GM21529 (cell line): ENCODE measurements around the gene GRID1.
A peak's percentile ranks its signal among the peaks of the same experiment; 100 is the strongest.

Experiments
- ATAC-seq: cut with Tn5 transposase; IDR thresholded peaks from one replicate; pipeline ENCODE4 v1.9.1; 2021; ENCODE audit not compliant: unreplicated experiment

GRID1 gene

GRCh38 chr10:85600026-85600743 is 766.4 kb downstream of the GRID1 start:
- ATAC-seq: no peak

- ATAC-seq: peak; percentile 29
Observed at GRCh38 chr10:85599081-85599480, 767.5 kb downstream of the GRID1 start.

- peak; percentile 68 for ATAC-seq
Observed at GRCh38 chr10:85598646-85599045, 767.9 kb downstream of the GRID1 start.

- no peak for ATAC-seq
Observed at GRCh38 chr10:85597006-85597405, 769.6 kb downstream of the GRID1 start.

GRCh38 chr10:85596389-85596788 is 770.2 kb downstream of the GRID1 start:
- ATAC-seq: no peak

GRCh38 chr10:85594239-85594638 is 772.4 kb downstream of the GRID1 start:
- no peak for ATAC-seq

GRCh38 chr10:85593226-85593772 is 773.3 kb downstream of the GRID1 start:
- no peak for ATAC-seq

GRCh38 chr10:85581371-85581770 is 785.2 kb downstream of the GRID1 start:
- ATAC-seq: no peak

GRCh38 chr10:85580585-85580984 is 786.0 kb downstream of the GRID1 start:
- ATAC-seq: no peak

GRCh38 chr10:85578860-85579259 is 787.7 kb downstream of the GRID1 start:
- no peak for ATAC-seq

GRCh38 chr10:85575441-85575840 is 791.2 kb downstream of the GRID1 start:
- no peak for ATAC-seq

- ATAC-seq: no peak
Observed at GRCh38 chr10:85570871-85571270, 795.7 kb downstream of the GRID1 start.

GRCh38 chr10:85565381-85565780 is 801.2 kb downstream of the GRID1 start:
- no peak for ATAC-seq

- no peak for ATAC-seq
Observed at GRCh38 chr10:85558533-85558932, 808.1 kb downstream of the GRID1 start.

GRCh38 chr10:85557706-85558105 is 808.9 kb downstream of the GRID1 start:
- ATAC-seq: no peak

- ATAC-seq: no peak
Observed at GRCh38 chr10:85557077-85557476, 809.5 kb downstream of the GRID1 start.
